Stimulated activated naive CD8-positive, alpha-beta T cell treated with anti-CD3 and anti-CD28 coated beads, Interleukin-15, amount 100 ng/mL, for 72 hours (primary cell): ENCODE results near the gene SAMD3.
A peak's percentile ranks its signal among the peaks of the same experiment; 100 is the strongest.
"Not testable (repeated sequence)": the region's sequence is repeated elsewhere in the genome, so short reads cannot be mapped to it uniquely, and the experiment has no call there.

ENCODE experiments used
- ATAC-seq: fragments of 150-1000 bp; cut with Tn5 transposase; 2 replicates; pipeline ENCODE4 v1.10.0; 2021; ENCODE audit warnings: mild to moderate bottlenecking, moderate library complexity
- DNase-seq, 2 donors: peaks; one replicate each; pipeline ENCODE4 v3.0.0; 2021 to 2022
- H3K27ac Mint-ChIP-seq, 2 donors: one replicate each; pipeline ENCODE4 v1.8.0; 2022; ENCODE audit warnings: mild to moderate bottlenecking in 2 of 2, mixed read lengths in 2 of 2, moderate library complexity in 2 of 2
- H3K27me3 Mint-ChIP-seq: one replicate; pipeline ENCODE4 v1.8.0; 2022; ENCODE audit warnings: mixed read lengths
- H3K4me1 Mint-ChIP-seq: one replicate; pipeline ENCODE4 v1.8.0; 2022; ENCODE audit warnings: mild to moderate bottlenecking, mixed read lengths
- H3K4me3 Mint-ChIP-seq, 2 donors: one replicate each; pipeline ENCODE4 v1.8.0; 2022; ENCODE audit warnings: mild to moderate bottlenecking in 2 of 2, mixed read lengths in 2 of 2, moderate library complexity in 1 of 2
- H3K9me3 Mint-ChIP-seq, 2 donors: one replicate each; pipeline ENCODE4 v1.8.0; 2022; ENCODE audit warnings: mixed read lengths in 2 of 2

The SAMD3 gene

DNA sequence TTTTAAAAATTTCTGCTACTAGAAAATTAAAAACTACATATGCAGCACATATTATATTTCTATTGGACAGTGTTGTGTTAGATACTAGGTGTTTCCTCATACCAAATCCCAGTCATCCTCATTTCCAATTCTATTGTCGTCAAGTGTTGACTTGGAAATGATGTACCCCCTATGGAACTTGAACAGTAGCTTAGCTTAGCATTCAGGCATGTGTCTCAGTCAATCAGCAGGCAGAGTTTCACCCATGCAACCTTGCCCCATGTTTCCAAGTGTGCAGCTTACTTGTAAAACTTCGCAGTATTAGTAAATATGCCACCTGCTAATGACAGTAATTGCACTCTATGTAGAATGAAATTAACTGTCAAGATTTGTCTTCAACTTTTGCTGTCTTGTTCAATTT lies 59.5 kb downstream of the SAMD3 start:
- peaks cover 12% of the 10 kb centered on the region in 2 donors for H3K9me3 Mint-ChIP-seq
- ATAC-seq (no peak), DNase-seq (no peak)
- H3K27ac Mint-ChIP-seq = no peak overlapping the region
- no peaks in the 10 kb centered on the region for H3K27me3 Mint-ChIP-seq
- H3K4me1 Mint-ChIP-seq = peaks cover 9% of the 10 kb centered on the region
- H3K4me3 Mint-ChIP-seq = no peak overlapping the region

DNA sequence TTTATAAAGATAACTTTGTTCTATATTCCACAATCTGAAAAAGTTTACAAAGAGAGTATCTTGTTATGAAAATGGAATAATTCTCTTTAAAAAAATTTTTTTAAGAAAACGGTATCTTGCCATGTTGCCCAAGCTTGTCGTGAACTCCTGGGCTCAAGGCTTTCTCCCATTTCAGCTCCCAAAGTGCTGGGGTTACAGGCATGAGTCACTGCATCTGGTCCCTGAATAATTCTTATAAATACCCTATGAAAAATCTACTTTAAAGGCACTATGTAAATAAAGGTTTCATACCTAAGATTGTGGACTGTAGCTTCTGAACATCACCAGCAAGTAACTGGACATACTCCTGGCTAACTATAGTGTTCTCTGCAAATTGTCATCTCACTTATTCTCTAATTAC lies 60.3 kb downstream of the SAMD3 start:
- DNase-seq (no peak), ATAC-seq (no peak)
- peaks cover 9% of the 10 kb centered on the region for H3K4me1 Mint-ChIP-seq
- H3K27me3 Mint-ChIP-seq = no peaks in the 10 kb centered on the region
- peaks cover 12% of the 10 kb centered on the region in 2 donors for H3K9me3 Mint-ChIP-seq
- H3K27ac Mint-ChIP-seq = no peak overlapping the region
- no peak overlapping the region for H3K4me3 Mint-ChIP-seq

DNA sequence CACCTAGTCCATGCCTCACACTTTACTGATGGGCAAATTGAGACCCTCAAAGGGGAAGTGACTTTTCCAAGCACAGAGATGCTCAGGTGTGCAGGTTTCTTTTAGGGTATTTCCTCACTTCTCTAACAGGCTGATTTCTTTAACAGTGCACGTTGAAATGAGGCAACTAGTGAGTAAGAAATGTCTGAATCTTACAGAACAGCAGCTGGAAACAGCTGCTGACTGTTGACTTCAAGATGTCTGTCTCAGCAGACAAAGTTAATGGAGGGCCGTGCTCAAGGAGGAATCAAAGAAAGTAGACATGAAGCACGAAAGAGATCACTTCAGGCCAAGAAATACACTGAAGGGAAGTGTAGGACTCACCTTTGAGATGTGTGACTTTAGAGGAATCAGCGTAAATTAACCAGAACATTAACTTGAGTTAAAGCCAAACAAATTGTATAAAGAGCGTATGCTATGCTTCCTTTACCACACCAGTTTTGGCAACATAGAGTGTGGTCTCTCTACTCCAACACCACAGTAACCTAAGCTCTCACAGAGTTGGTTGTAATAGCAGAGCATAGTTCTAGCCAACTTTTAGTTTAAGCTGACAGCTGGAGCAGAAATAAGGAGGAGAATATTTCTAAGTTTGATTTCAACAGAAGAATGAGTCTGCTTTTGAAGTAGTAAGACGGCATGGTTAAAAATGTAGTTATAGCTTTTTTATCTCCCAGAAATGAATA lies 60.9 kb downstream of the SAMD3 start:
- peaks cover 9% of the 10 kb centered on the region for H3K4me1 Mint-ChIP-seq
- H3K27me3 Mint-ChIP-seq = no peaks in the 10 kb centered on the region
- H3K27ac Mint-ChIP-seq = no peak overlapping the region
- H3K9me3 Mint-ChIP-seq = peaks cover 12% of the 10 kb centered on the region in 2 donors
- DNase-seq (no peak), ATAC-seq (no peak)
- H3K4me3 Mint-ChIP-seq = no peak overlapping the region

DNA sequence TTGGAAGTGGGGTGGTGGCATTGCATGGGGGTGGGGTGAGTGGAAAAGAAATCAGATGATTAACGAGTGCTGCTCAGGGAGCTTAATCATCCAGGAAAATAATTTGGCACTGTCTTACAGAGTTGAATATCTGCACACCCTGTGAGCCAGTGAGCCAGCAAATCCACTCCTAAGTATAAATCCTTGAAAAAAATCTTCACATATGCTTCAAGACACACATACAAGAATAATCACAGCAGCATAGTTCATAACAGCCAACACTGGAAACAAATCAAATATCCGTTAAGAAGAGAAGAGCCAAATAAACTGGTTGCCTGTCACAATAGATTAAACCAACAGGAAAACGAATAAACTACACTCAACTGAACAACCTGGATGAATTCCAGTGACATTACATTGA lies 62.8 kb downstream of the SAMD3 start:
- DNase-seq = no peak
- Mint-ChIP-seq H3K27me3 (no peaks in the 10 kb centered on the region), H3K27ac (no peak overlapping the region), H3K9me3 (peaks cover 5 to 12% of the 10 kb centered on the region in 2 donors), H3K4me1 (peaks cover under 1% of the 10 kb centered on the region), H3K4me3 (no peak overlapping the region)
- no peak for ATAC-seq

DNA sequence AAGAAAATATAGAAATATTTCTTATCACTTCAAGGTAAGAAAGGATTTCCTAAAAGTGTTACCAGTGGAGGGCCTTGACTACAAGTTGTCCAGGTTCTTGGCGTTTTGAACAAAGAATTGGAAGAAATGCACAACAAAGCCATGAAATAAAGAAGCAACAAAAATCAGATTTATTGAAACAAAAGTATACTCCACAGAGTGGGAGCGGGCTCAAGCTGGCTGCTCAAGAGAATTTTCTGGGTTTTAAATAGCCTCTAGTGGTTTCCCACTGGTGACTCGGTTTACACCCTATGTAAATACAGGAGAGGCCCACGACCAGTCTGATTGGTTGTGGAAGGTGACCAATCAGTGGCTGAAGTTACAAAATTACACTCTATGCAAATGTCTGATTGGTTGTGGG lies 64.2 kb downstream of the SAMD3 start:
- no peak for ATAC-seq
- H3K27me3 Mint-ChIP-seq = no peaks in the 10 kb centered on the region

DNA sequence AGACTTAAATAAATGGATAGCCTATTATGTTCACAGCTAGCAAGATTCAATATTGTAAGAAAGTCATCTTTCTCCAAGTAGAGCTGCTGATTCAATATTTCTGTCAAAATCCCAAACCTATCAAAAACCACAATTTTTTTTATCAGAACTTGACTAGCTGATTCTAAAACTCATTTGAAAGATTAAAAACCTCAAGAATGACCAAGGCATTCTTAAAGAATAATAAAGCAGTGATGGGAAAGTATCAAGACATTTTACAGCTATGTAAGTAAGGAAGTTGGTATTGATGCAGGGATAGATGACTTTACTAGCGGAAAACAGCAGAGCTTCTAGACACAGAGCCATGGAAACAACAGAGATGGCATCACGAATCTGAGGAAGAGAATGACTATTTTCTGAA lies 64.7 kb downstream of the SAMD3 start:
- Mint-ChIP-seq H3K27me3 (no peaks in the 10 kb centered on the region), H3K4me3 (no peak overlapping the region), H3K9me3 (peaks cover 0 to 12% of the 10 kb centered on the region in 2 donors), H3K27ac (no peak overlapping the region), H3K4me1 (no peaks in the 10 kb centered on the region)
- no peak for ATAC-seq
- DNase-seq = no peak

More for the DNA sequence above, 64.2 kb downstream of the SAMD3 start:
- Mint-ChIP-seq H3K9me3 (peaks cover 0 to 12% of the 10 kb centered on the region in 2 donors), H3K27ac (no peak overlapping the region), H3K4me1 (no peaks in the 10 kb centered on the region), H3K4me3 (no peak overlapping the region)
- no peak for DNase-seq

DNA sequence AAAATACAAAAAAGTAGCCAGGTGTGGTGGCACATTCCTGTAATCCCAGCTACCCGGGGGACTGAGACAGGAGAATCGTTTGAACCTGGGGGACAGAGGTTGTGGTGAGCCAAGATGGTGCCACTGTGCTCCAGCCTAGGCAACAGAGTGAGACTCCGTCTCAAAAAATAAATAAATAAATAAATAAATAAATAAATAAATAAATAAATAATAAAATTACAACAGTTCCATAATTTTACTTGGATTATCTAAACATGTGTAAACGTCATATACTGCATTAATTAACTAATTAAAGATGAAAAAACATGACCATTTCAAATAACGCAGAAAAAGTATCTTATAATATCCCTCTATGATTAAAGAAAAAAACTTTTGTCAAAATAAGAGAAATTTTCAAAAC lies 65.8 kb downstream of the SAMD3 start:
- Mint-ChIP-seq H3K27me3 (no peaks in the 10 kb centered on the region), H3K4me3 (no peak overlapping the region), H3K4me1 (no peaks in the 10 kb centered on the region), H3K9me3 (peaks cover 0 to 12% of the 10 kb centered on the region in 2 donors), H3K27ac (peak overlapping the region in 1 of 2 donors; percentile 72)
- ATAC-seq (no peak), DNase-seq (no peak)

DNA sequence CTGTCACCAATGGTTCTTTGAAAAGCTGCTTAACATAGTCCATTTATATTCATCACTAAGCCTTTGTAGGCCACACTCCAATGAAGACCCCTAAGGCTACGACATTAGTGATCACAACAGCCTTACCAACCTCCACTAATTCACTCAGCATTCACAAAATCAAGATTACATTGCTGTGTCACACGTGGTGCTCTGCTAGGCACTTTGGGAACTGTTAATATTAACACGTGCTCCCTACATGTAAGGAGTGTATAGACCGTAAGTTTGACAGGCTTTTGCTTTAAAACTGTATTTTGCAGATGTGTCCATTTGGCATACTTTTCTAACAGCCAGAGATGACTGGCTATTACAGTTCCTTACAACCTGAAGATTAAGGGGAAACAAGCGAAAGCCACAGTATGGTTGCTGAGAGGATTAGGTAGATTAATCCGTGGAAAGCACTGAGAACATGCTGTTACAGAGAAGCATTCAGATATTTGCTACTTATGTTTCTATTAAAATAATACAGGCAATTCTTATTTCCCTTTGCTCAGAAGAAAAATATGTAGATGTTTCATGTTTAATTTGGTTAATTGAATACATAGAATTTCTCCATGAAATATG lies 69.7 kb downstream of the SAMD3 start:
- DNase-seq (no peak), ATAC-seq (no peak)
- Mint-ChIP-seq H3K27me3 (no peaks in the 10 kb centered on the region), H3K4me1 (no peaks in the 10 kb centered on the region), H3K4me3 (no peak overlapping the region), H3K9me3 (no peaks in the 10 kb centered on the region), H3K27ac (no peak overlapping the region)

DNA sequence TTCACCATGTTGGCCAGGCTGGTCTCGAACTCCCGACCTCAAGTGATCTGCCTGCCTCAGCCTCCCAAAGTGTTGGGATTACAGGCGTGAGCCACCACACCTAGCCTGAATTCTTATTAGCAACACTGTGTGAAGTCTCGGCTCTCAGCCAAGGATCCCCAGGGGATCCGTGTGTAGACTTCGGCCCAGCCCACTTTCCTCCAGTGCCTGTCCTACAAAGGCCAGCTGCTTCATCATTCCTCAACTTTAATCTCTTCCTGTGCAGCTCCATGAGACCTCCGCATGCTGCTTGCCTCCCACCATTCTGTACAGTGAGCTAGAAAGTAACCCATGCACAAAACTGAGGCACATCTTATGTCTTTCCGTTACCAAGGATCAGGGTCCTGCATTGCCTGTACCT lies 71.8 kb downstream of the SAMD3 start:
- ATAC-seq (no peak), DNase-seq (no peak)
- Mint-ChIP-seq H3K9me3 (no peaks in the 10 kb centered on the region), H3K27ac (no peak overlapping the region), H3K4me1 (no peaks in the 10 kb centered on the region), H3K4me3 (no peak overlapping the region), H3K27me3 (no peaks in the 10 kb centered on the region)

DNA sequence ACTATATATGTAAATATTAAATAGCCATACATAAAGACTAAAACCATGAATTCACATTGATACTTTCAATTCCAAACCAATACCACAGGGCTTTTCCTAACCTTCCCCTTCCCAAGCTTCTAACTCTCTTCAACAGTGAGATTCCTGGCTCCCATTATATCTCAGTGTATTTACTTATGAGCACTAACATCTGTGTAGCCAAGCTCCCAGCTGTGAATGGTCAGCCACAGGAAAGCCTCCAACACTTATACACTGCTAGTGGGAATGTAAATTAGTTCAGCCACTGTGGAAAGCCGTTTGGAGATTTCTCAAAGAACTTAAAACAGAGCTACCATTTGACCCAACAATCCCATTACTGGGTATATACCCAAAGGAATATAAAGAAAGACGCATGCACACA lies 73.7 kb downstream of the SAMD3 start:
- not testable (repeated sequence) for H3K4me1 Mint-ChIP-seq, DNase-seq, H3K4me3 Mint-ChIP-seq, ATAC-seq, H3K9me3 Mint-ChIP-seq, H3K27me3 Mint-ChIP-seq
- H3K27ac Mint-ChIP-seq = peak overlapping the region in 1 of 2 donors; percentile 40

DNA sequence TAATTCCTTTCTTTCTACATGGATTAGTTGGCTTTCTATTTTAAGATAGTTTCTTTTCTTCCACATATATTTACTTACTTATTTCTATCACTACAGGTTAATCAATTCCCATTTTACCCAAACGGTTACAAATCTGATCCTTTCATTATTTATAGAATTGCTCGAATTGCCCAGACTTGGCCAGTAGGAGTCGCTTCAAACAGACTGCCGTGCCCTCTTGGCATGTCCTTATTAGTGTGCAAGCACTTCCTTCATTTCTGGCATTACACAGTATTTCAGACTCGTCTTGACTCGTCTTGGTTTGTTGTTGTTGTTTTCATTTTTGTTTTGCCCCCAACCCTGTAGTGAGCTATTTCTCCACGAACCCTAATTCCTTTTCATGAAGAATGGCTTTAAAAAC lies 74.6 kb downstream of the SAMD3 start:
- no peak for DNase-seq
- Mint-ChIP-seq H3K9me3 (no peaks in the 10 kb centered on the region), H3K4me1 (no peaks in the 10 kb centered on the region), H3K27me3 (no peaks in the 10 kb centered on the region), H3K4me3 (no peak overlapping the region), H3K27ac (no peak overlapping the region)
- peak; percentile 56 for ATAC-seq

DNA sequence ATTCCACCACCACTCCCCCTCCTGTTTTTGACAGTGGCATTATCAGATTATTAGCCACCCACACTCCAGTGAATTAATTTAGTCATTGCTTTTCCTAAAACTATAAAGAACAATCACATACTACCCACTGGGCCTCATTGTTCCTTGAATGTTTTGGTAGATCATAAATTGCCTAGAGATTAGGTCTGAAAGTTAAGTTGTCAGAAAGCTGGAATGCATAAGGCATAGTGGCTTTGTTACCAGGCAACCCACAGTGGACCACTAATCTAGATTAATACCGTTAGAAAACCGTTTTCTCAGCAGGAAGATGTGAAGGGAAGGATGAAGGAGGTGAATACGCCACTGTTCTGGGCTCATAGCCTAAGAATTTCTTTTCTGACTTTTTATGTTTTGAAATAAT lies 75.6 kb downstream of the SAMD3 start:
- H3K4me3 Mint-ChIP-seq = no peak overlapping the region
- H3K27ac Mint-ChIP-seq = no peak overlapping the region
- H3K27me3 Mint-ChIP-seq = no peaks in the 10 kb centered on the region
- DNase-seq (no peak), ATAC-seq (no peak)
- no peaks in the 10 kb centered on the region for H3K9me3 Mint-ChIP-seq
- H3K4me1 Mint-ChIP-seq = no peaks in the 10 kb centered on the region

DNA sequence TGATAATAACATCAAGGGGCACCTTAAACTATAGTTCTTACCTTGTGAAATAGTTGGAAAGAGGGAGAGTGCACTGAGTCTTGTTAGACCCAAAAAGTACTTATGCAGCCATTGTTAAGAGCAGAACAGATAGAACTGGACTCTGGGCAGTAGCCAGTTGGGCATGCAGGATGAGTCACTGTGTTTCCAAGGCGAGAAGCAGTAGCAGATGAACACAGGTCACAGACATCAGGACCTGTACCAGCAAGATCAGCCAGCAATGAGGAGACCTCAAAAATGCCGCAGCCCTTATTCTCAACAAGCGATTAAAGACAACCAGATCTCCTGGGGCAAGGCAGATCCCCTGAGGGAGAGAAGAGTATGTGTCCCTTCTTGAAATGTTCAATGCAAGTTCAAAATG lies 79.0 kb downstream of the SAMD3 start:
- no peak overlapping the region for H3K4me3 Mint-ChIP-seq
- no peak overlapping the region for H3K27ac Mint-ChIP-seq
- no peak for ATAC-seq
- H3K9me3 Mint-ChIP-seq = no peaks in the 10 kb centered on the region
- H3K27me3 Mint-ChIP-seq = no peaks in the 10 kb centered on the region
- DNase-seq = no peak
- peaks cover 10% of the 10 kb centered on the region for H3K4me1 Mint-ChIP-seq

DNA sequence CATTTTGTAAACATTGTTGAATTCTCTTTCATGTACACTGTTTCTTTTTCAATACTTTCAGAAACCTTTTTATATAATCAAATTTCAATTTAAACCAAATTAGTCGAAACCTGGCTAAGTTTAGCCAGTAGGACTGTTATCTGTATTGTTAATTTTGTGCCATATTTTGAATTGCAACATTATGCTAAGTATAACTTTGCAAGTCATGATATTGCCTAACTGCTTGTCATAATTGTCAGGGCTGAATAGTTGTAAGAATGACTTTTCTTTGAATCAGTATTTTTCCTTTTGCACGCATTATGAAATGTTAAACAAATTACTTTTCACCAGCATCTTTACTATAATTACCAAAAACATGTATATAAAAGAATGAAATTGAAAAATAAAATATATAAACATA lies 82.7 kb downstream of the SAMD3 start:
- ATAC-seq (no peak), DNase-seq (no peak)
- no peaks in the 10 kb centered on the region for H3K9me3 Mint-ChIP-seq
- H3K27ac Mint-ChIP-seq = no peak overlapping the region
- H3K4me3 Mint-ChIP-seq = no peak overlapping the region
- H3K4me1 Mint-ChIP-seq = peaks cover 33% of the 10 kb centered on the region
- no peaks in the 10 kb centered on the region for H3K27me3 Mint-ChIP-seq

DNA sequence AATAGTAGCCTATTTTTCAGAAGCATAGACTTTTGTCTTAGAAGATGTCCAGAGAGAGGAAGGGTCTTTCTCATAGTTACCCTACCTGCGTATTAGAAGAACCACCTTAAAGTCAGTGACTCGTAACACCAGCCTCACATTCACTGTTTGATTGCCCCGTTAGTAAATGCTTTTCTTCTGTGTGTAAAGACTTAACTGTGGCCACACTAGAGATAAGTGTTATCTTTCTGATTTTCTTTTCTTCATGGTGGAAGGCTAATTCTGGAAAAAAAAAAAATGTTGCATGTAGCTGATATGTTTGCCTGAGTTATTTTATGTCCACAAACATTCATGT lies 83.9 kb downstream of the SAMD3 start:
- ATAC-seq (peak; percentile 54), DNase-seq (no peak)
- peak overlapping the region; percentile 67 to 69 for H3K4me3 Mint-ChIP-seq
- H3K27ac Mint-ChIP-seq = peak overlapping the region in 1 of 2 donors; percentile 77
- no peaks in the 10 kb centered on the region for H3K9me3 Mint-ChIP-seq
- H3K27me3 Mint-ChIP-seq = no peaks in the 10 kb centered on the region
- H3K4me1 Mint-ChIP-seq = peaks cover 44% of the 10 kb centered on the region

DNA sequence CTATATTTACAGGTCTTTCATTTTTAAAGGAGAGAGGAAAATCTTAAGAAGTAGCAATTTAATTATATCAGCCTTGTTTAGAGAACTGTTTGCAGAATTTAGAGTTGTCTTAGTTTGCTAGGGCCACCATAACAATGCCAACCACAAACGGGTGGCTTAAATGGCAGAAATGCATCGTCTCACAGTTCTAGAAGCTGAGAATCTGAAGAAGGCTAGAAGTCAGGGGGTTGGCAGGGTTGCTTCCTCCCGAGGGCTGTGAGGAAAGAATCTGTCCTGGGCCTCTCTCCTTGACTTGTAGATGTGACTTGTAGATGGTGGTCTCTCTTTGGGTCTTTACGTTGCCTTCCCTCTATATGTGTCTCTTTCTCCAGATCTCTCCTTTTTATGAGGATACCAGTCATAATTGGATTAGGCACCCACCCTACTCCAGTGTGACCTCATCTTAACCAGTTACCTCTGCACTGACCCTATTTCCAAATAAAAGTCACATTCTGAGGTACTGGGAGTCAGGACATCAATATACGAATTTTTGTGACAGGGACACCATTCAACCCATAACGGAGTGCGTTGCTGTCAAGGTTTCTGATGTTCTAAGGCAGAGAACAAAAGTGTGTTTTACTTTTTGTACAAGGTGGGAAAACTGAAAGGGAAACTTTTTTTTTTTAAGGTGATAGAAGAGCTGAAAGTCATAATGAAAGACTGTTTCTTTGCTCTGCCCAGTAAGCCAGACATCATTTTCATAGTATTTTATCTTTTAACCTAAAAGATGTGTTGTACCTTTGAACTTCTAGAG lies 84.4 kb downstream of the SAMD3 start:
- DNase-seq (peak in 1 of 2 donors; percentile 12), ATAC-seq (peak; percentile 73)
- Mint-ChIP-seq H3K4me3 (peak overlapping the region; percentile 67 to 69), H3K9me3 (no peaks in the 10 kb centered on the region), H3K27ac (peak overlapping the region; percentile 76 to 92), H3K27me3 (no peaks in the 10 kb centered on the region), H3K4me1 (peaks cover 49% of the 10 kb centered on the region)
